ENCODE results near the gene RPS6KA4.
A peak's percentile ranks its signal among the peaks of the same experiment; 100 is the strongest.

The RPS6KA4 gene

DNA sequence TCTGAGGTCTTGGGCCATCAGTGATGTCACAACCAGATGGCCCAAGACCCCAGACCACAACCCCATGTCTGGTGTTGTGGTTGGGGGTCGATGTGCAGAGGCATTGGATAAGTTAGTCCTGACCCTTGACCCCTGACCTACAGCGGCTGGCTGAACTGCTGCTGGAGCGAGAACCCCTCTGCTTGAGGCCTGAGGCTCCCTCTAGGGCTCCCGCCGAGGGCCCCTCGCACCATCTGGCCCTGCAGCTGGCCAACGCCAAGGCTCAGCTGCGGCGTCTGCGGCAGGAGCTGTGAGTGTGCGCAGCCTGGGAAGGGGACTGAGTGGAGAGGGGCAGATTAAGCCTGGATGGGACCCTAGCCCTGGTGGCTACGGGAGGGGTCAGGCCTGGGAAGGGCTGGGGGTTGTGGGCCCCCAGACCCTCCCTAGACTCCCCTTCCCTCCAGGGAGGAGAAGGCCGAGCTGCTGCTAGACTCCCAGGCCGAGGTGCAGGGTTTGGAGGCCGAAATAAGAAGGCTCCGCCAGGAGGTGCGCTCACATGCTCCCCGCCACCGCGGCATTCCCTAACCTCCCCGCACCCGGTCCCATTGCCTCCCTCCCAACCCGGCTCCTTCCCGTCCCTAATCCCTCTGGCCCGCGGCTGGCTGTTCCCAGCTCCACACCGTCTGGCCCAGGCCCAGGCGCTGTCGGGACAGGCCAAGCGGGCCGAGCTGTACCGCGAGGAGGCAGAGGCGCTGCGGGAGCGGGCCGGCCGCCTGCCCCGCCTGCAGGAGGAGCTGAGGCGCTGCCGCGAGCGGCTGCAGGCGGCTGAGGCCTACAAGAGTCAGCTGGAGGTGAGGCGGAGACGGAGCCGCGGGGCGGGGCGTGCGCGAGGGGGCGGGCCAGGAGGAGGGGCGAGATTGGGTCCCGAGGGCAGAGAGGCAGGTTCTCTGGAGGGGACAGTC, 16.8 kb upstream of the RPS6KA4 start:
- no peak for DNase-seq (ENCODE audit: low read depth, low spot score)
- no peaks in the 10 kb centered on the region for H3K9me3 ChIP-seq (ENCODE audit: low read depth, low read length)
- H3K27ac ChIP-seq: no peak overlapping the region
- TF ChIP-seq FOXP2 (optimal IDR thresholded peaks at IDR 0.05; ENCODE audit: control extremely low read depth, extremely low read length, insufficient read depth): no peak
- TF ChIP-seq POLR2AphosphoS5 (IDR thresholded peaks at IDR 0.05; ENCODE audit: borderline replicate concordance, low read depth, low read length): peak; percentile 41; the same call in 1 of the 2 replicates
- peak overlapping the region; percentile 52 for H3K9ac ChIP-seq (ENCODE audit: insufficient read length)
- H3K4me3 ChIP-seq: peak overlapping the region; percentile 69
- no peaks in the 10 kb centered on the region for H3K36me3 ChIP-seq (ENCODE audit: insufficient read depth, low read length)

DNA sequence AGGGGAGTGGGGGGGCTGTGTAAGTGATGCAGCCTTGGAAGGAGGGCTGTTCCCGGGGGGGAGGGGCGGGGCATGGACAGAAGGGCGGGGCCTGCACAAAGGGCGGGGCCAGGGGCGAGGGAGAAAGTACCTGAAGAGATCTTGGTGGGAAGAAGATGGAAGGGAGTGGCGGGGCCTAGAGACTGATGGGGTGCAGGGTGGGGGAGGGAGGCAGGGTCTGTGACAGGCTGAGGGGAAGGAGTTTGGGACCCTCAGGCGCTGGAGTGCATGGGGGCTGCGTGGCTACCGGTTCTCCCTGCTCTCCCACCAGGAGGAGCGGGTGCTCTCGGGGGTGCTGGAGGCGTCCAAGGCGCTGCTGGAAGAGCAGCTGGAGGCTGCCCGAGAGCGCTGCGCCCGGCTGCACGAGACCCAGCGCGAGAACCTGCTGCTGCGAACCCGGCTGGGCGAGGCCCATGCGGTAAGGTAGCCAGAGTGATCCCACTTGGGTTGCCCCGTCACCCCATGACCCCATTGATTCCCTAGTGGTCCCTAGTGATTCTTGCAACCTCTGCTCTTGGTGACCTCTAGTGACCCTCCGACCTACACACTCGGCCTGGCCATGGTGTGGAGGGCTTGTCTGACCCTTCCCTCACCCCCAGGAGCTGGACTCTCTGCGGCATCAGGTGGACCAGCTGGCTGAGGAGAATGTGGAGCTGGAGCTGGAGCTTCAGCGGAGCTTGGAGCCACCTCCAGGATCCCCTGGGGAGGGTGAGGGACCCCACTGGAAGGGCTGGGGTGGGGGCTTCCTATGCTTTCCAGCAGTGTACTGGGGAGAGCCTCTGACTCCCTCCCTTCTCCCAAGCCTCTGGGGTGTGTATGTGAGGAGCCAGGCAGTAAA, 15.9 kb upstream of the RPS6KA4 start:
- DNase-seq (ENCODE audit: low read depth, low spot score): no peak
- peak overlapping the region; percentile 69 for H3K4me3 ChIP-seq

DNA sequence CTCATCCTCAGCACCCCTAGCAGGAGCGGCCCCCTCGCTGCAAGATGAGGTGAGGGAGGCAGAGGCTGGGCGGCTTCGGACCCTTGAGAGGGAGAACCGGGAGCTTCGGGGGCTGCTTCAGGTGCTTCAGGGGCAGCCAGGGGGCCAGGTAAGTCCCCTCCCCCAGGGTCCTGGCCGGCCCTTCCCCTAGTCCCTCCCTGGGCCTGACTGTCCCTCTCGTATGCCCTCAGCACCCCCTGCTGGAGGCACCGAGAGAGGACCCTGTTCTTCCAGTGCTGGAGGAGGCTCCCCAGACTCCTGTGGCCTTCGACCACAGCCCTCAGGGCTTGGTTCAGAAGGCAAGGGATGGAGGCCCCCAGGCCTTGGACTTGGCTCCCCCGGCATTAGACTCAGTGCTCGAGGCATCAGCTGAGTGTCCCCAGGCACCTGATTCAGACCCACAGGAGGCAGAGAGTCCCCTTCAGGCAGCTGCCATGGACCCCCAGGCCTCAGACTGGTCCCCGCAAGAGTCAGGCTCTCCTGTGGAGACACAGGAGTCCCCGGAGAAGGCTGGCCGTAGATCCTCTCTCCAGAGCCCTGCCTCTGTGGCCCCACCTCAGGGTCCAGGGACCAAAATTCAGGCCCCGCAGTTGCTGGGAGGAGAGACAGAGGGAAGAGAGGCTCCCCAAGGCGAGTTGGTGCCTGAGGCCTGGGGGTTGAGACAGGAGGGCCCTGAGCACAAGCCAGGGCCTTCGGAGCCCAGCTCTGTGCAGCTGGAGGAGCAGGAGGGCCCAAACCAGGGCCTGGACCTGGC, 15.0 kb upstream of the RPS6KA4 start:
- Histone ChIP-seq H3K36me3 (ENCODE audit: insufficient read depth, low read length) (no peaks in the 10 kb centered on the region), H3K9me3 (ENCODE audit: low read depth, low read length) (no peaks in the 10 kb centered on the region), H3K4me3 (no peak overlapping the region), H3K27ac (no peak overlapping the region), H3K9ac (ENCODE audit: insufficient read length) (no peak overlapping the region)
- TF ChIP-seq FOXP2 (optimal IDR thresholded peaks at IDR 0.05; ENCODE audit: control extremely low read depth, extremely low read length, insufficient read depth) (no peak), EZH2 (IDR thresholded peaks at IDR 0.05) (no peak), POLR2AphosphoS5 (IDR thresholded peaks at IDR 0.05; ENCODE audit: borderline replicate concordance, low read depth, low read length) (no peak)
- no peak for DNase-seq (ENCODE audit: low read depth, low spot score)

More for the DNA sequence above, 15.9 kb upstream of the RPS6KA4 start:
- Histone ChIP-seq H3K9ac (ENCODE audit: insufficient read length) (no peak overlapping the region), H3K36me3 (ENCODE audit: insufficient read depth, low read length) (no peaks in the 10 kb centered on the region), H3K9me3 (ENCODE audit: low read depth, low read length) (no peaks in the 10 kb centered on the region), H3K27ac (no peak overlapping the region)
- no peak for TF ChIP-seq POLR2AphosphoS5 (IDR thresholded peaks at IDR 0.05; ENCODE audit: borderline replicate concordance, low read depth, low read length)
- no peak for TF ChIP-seq FOXP2 (optimal IDR thresholded peaks at IDR 0.05; ENCODE audit: control extremely low read depth, extremely low read length, insufficient read depth)
- no peak for TF ChIP-seq EZH2 (IDR thresholded peaks at IDR 0.05)

DNA sequence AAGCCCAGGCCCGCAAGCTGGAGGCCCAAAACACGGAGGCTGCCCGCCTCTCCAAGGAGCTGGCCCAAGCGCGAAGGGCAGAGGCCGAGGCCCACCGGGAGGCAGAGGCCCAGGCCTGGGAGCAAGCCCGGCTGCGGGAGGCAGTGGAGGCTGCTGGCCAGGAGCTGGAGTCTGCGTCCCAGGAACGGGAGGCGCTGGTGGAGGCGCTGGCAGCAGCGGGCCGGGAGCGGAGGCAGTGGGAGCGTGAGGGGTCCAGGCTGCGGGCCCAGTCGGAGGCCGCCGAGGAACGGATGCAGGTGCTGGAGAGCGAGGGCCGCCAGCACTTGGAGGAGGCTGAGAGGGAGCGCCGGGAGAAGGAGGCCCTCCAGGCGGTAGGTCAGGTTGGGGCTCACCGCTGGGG, 14.2 kb upstream of the RPS6KA4 start:
- H3K9ac ChIP-seq (ENCODE audit: insufficient read length): no peak overlapping the region
- H3K27ac ChIP-seq: no peak overlapping the region
- DNase-seq (ENCODE audit: low read depth, low spot score): no peak
- H3K4me3 ChIP-seq: no peak overlapping the region
- TF ChIP-seq FOXP2 (optimal IDR thresholded peaks at IDR 0.05; ENCODE audit: control extremely low read depth, extremely low read length, insufficient read depth) (no peak), POLR2AphosphoS5 (IDR thresholded peaks at IDR 0.05; ENCODE audit: borderline replicate concordance, low read depth, low read length) (no peak), EZH2 (IDR thresholded peaks at IDR 0.05) (no peak)
- H3K36me3 ChIP-seq (ENCODE audit: insufficient read depth, low read length): no peaks in the 10 kb centered on the region
- H3K9me3 ChIP-seq (ENCODE audit: low read depth, low read length): no peaks in the 10 kb centered on the region

DNA sequence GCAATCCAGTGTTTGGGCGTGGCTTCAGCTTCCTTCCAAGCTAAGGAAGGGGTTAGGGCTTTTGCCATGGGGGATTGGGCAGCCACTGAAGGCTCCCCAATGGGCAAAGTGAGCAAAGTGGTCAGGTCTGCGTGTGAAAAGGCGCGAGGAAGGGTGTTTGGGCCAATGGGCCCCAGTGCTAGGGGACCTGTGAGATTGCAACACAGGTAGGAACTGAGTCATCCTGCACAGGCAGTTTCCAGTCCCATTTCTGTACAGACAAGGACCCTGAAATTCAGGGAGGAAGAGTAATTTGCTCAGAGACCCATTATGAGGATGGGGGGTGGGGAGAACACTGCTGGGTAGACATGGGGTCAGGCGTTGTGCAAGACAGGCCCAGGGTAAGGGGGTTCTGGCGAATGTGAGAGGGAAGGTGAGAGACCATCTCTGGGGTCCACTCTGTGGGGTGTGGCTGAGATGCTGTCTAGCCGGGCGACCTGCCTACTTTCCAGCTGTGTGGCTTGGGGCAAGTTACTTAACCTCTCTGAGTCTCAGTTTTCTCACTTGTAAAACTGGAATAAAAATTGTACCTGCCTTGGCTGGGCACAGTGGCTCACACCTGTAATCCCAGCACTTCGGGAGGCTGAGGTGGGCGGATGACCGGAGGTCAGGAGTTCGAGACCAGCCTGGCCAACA, 11.6 kb upstream of the RPS6KA4 start:
- Histone ChIP-seq H3K9ac (ENCODE audit: insufficient read length) (no peak overlapping the region), H3K36me3 (ENCODE audit: insufficient read depth, low read length) (no peaks in the 10 kb centered on the region), H3K9me3 (ENCODE audit: low read depth, low read length) (no peaks in the 10 kb centered on the region), H3K4me3 (no peak overlapping the region), H3K27ac (no peak overlapping the region)
- DNase-seq (ENCODE audit: low read depth, low spot score): no peak
- no peak for TF ChIP-seq POLR2AphosphoS5 (IDR thresholded peaks at IDR 0.05; ENCODE audit: borderline replicate concordance, low read depth, low read length)
- no peak for TF ChIP-seq EZH2 (IDR thresholded peaks at IDR 0.05)
- TF ChIP-seq FOXP2 (optimal IDR thresholded peaks at IDR 0.05; ENCODE audit: control extremely low read depth, extremely low read length, insufficient read depth): no peak

DNA sequence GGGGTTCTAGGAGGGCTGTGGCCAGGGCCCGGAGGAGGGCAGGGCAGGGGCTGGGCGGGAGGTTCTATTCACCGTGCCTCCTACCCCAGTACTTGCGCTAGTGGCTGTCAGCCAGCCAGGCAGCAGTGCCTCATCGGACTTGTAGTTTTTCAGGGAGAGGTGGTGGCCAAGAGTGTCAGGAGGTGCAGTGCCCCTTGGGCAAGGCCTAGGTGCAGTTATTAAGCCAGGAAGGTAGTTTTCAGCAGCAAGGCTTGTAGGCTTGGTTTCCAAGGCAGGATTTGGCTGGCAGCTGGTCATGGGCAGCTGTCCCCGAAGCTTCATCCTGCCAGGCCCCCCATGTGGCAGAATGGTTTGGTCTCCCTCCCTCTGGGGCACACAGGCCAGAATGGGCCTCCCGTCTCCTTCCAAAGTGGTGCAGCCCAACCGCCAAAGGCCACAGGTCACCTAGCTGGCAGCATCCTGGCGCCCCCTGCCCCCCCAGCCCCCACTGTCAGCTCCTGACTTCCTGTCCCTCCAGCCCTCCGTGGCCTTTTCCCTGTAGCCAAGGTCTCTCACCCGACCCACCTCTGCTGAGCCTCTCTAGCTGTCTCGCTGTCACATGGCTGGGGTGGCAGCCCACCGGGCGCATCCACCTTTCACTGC, 10.5 kb upstream of the RPS6KA4 start:
- no peak overlapping the region for H3K27ac ChIP-seq
- TF ChIP-seq POLR2AphosphoS5 (IDR thresholded peaks at IDR 0.05; ENCODE audit: borderline replicate concordance, low read depth, low read length) (no peak), FOXP2 (optimal IDR thresholded peaks at IDR 0.05; ENCODE audit: control extremely low read depth, extremely low read length, insufficient read depth) (no peak), EZH2 (IDR thresholded peaks at IDR 0.05) (no peak)
- no peak overlapping the region for H3K9ac ChIP-seq (ENCODE audit: insufficient read length)
- no peaks in the 10 kb centered on the region for H3K9me3 ChIP-seq (ENCODE audit: low read depth, low read length)
- DNase-seq (ENCODE audit: low read depth, low spot score): no peak
- H3K36me3 ChIP-seq (ENCODE audit: insufficient read depth, low read length): no peaks in the 10 kb centered on the region
- no peak overlapping the region for H3K4me3 ChIP-seq

DNA sequence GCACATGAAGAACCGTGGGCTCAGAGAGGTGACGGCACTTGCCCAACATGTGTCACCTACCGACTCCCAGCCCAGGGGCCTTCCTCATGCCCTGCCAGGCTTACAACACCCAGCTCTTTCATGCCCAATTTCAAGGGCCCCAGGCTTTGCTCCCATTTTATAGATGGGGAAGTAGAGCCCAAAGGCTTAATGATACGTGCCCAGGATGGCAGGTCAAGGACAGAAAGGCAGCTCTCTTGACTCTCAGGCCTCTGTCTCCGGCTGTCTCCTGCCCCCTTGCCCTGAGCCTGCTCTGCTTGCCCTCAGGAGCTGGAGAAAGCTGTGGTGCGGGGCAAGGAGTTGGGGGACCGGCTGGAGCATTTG, 10.0 kb upstream of the RPS6KA4 start:
- Histone ChIP-seq H3K9me3 (ENCODE audit: low read depth, low read length) (no peaks in the 10 kb centered on the region), H3K27ac (no peak overlapping the region), H3K36me3 (ENCODE audit: insufficient read depth, low read length) (no peaks in the 10 kb centered on the region), H3K4me3 (no peak overlapping the region), H3K9ac (ENCODE audit: insufficient read length) (no peak overlapping the region)
- TF ChIP-seq POLR2AphosphoS5 (IDR thresholded peaks at IDR 0.05; ENCODE audit: borderline replicate concordance, low read depth, low read length): no peak
- TF ChIP-seq FOXP2 (optimal IDR thresholded peaks at IDR 0.05; ENCODE audit: control extremely low read depth, extremely low read length, insufficient read depth): no peak
- no peak for TF ChIP-seq EZH2 (IDR thresholded peaks at IDR 0.05)
- no peak for DNase-seq (ENCODE audit: low read depth, low spot score)
